HL-60 (cell line): ENCODE results near the gene TPST1.

Experiments
- GABPA ChIP-seq: IDR thresholded peaks from 2 replicates; pipeline ENCODE4 v1.6.1; 2012; ENCODE audit warnings: low read depth
- POLR2AphosphoS5 ChIP-seq: IDR thresholded peaks from 2 replicates; pipeline ENCODE4 v1.6.1; 2012; ENCODE audit warnings: low read depth
- SPI1 ChIP-seq: IDR thresholded peaks from 2 replicates; pipeline ENCODE4 v1.6.1; 2012; ENCODE audit warnings: low read depth, mild to moderate bottlenecking, borderline replicate concordance
- TF ChIP-seq, protein P1 (sequence below): IDR thresholded peaks from 2 replicates; pipeline ENCODE4 v1.6.1; 2012; ENCODE audit warnings: low read depth; ENCODE audit not compliant: insufficient replicate concordance
- TF ChIP-seq, protein P2 (sequence below): IDR thresholded peaks from one replicate; pipeline ENCODE4 v1.5.1; 2011; ENCODE audit warnings: low read length, control low read depth, inconsistent platforms; ENCODE audit not compliant: insufficient read depth

DNA sequence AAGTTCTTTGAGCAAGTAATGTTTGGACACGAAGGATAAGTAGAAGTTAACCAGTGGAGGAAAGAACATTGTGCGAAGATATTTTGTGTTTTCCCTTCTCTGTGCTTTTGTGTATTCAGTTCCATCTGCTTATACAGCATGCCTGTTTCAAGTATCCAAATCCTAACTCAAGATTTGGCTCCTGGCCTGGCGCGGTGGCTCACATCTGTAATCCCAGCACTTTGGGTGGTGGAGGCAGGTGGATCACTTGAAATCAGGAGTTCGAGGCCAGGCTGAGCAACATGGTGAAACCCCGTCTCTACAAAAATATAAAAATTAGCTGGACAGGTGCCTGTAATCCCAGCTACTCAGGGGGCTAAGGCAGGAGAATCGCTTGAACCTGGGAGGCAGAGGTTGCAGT is 40.8 kb upstream of the TPST1 start:
- TF ChIP-seq, protein P1, sequence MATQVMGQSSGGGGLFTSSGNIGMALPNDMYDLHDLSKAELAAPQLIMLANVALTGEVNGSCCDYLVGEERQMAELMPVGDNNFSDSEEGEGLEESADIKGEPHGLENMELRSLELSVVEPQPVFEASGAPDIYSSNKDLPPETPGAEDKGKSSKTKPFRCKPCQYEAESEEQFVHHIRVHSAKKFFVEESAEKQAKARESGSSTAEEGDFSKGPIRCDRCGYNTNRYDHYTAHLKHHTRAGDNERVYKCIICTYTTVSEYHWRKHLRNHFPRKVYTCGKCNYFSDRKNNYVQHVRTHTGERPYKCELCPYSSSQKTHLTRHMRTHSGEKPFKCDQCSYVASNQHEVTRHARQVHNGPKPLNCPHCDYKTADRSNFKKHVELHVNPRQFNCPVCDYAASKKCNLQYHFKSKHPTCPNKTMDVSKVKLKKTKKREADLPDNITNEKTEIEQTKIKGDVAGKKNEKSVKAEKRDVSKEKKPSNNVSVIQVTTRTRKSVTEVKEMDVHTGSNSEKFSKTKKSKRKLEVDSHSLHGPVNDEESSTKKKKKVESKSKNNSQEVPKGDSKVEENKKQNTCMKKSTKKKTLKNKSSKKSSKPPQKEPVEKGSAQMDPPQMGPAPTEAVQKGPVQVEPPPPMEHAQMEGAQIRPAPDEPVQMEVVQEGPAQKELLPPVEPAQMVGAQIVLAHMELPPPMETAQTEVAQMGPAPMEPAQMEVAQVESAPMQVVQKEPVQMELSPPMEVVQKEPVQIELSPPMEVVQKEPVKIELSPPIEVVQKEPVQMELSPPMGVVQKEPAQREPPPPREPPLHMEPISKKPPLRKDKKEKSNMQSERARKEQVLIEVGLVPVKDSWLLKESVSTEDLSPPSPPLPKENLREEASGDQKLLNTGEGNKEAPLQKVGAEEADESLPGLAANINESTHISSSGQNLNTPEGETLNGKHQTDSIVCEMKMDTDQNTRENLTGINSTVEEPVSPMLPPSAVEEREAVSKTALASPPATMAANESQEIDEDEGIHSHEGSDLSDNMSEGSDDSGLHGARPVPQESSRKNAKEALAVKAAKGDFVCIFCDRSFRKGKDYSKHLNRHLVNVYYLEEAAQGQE = no peak
- TF ChIP-seq GABPA = no peak
- TF ChIP-seq, protein P2, sequence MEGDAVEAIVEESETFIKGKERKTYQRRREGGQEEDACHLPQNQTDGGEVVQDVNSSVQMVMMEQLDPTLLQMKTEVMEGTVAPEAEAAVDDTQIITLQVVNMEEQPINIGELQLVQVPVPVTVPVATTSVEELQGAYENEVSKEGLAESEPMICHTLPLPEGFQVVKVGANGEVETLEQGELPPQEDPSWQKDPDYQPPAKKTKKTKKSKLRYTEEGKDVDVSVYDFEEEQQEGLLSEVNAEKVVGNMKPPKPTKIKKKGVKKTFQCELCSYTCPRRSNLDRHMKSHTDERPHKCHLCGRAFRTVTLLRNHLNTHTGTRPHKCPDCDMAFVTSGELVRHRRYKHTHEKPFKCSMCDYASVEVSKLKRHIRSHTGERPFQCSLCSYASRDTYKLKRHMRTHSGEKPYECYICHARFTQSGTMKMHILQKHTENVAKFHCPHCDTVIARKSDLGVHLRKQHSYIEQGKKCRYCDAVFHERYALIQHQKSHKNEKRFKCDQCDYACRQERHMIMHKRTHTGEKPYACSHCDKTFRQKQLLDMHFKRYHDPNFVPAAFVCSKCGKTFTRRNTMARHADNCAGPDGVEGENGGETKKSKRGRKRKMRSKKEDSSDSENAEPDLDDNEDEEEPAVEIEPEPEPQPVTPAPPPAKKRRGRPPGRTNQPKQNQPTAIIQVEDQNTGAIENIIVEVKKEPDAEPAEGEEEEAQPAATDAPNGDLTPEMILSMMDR = no peak
- no peak for TF ChIP-seq POLR2AphosphoS5
- no peak for TF ChIP-seq SPI1
